Hematopoietic multipotent progenitor cell treated with erythropoietin and hydrocortisone succinate and interleukin-3 and kit ligand, for 6 days (in vitro differentiated cells): ENCODE data around the gene CDHR2.

ENCODE experiments used
- DNase-seq: peaks from one replicate; pipeline ENCODE4 v3.0.0-alpha.2; 2015

Gene CDHR2

DNA sequence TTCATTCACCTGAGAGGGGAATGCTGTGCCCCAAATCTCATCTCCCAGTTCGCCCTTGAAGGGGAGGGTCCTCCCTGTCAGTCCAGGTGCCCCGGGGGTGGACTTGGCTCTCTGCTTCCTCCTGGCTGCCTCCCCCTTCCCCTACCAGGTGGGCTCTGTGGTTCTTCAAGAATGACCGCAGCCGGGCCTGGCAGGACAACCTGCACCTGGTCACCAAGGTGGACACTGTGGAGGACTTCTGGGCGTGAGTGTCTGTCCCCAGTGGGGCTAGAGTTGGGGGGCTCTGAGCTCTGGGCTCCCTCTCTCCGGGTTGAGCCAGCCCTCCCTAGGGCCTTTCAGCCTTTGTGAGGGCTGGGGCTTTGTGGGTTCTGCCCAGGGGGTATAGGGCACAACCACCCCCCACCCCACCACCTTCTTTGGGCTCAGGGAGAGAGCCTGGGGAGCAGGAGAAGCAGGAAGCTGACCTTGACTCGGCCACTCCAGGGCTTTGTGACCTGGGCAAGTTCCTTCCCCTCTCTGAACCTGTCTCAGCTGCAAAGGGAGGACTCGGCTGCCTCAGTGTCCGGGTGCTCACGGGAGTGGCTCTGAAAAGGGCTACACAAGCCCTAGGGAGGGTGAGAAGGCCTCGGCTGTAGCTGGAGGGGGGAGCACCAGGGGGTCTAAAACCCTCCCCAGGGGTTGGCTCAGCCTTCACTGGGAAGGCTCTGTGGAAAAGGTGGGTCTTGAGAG, 94.5 kb downstream of the CDHR2 start:
- DNase-seq: no peak

DNA sequence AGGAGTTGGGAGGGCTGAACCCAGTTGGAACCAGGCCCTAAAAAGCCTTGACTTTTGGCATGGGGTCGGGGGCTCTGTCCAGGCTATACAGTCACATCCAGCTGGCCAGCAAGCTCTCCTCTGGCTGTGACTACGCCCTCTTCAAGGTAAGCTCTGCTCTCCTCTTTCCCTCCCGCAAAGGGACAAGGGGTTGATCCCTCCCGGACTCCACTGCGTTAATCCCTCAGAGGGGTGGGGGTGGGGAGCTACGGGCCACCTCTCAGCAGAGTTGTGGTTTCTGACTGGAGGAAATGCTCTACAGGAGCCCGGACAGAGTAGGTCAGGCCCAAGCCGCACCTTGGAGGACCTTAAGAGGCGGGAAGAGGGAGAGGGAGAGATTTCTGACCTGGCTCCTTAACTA, 95.2 kb downstream of the CDHR2 start:
- no peak for DNase-seq

DNA sequence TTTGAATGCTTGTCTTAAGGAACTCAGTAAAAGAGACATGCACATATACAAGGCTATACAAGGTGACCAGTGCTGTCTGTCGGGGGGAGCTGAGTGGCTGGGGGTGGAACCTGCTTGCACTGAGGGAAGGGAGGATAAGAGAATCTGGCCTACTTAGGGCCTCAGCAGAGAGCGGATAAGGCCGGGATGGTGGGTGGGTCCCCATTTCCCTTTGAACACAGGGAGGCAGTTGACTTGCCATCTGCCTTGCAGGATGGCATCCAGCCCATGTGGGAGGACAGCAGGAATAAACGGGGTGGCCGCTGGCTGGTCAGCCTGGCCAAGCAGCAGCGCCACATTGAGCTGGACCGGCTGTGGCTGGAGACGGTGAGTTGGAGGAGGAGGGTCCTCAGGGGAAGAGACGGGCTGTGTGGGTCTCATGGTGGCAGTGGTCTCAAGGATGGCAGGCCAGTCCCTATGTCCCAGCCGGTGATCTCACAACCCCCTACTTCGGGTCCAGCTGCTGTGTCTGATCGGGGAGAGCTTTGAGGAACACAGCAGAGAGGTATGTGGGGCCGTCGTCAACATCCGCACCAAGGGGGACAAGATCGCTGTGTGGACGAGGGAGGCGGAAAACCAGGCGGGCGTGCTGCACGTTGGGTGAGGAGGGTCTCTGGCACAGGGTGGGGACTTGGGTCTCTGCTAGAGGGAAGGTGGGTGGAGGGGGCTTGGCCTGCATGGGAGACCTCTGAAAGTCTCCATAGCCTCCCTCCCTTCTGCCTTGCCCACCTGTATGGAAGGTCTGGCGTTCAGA, 95.9 kb downstream of the CDHR2 start:
- peak; percentile 55 for DNase-seq
